GM15510 (cell line): ENCODE results near the gene CNOT4.

Experiments
- POLR2A ChIP-seq: IDR thresholded peaks from 3 replicates; pipeline ENCODE4 v1.6.1; 2011; ENCODE audit warnings: borderline replicate concordance; ENCODE audit not compliant: insufficient read length; ENCODE audit errors: extremely low read depth

The CNOT4 gene

GRCh38 chr7:135405969-135406368, 103.9 kb downstream of the CNOT4 start:
- no peak for TF ChIP-seq POLR2A

- TF ChIP-seq POLR2A: no peak
Measured at GRCh38 chr7:135403302-135403701, 106.6 kb downstream of the CNOT4 start.

GRCh38 chr7:135397689-135398088, 112.2 kb downstream of the CNOT4 start:
- TF ChIP-seq POLR2A: no peak

GRCh38 chr7:135392701-135393100, 117.2 kb downstream of the CNOT4 start:
- TF ChIP-seq POLR2A: no peak

GRCh38 chr7:135391514-135391913, 118.4 kb downstream of the CNOT4 start:
- TF ChIP-seq POLR2A: no peak

- no peak for TF ChIP-seq POLR2A
Measured at GRCh38 chr7:135390829-135391228, 119.1 kb downstream of the CNOT4 start.

GRCh38 chr7:135389971-135390370, 119.9 kb downstream of the CNOT4 start:
- no peak for TF ChIP-seq POLR2A

GRCh38 chr7:135388616-135389015, 121.3 kb downstream of the CNOT4 start:
- no peak for TF ChIP-seq POLR2A

GRCh38 chr7:135386776-135387175, 123.1 kb downstream of the CNOT4 start:
- no peak for TF ChIP-seq POLR2A

GRCh38 chr7:135386181-135386580, 123.7 kb downstream of the CNOT4 start:
- TF ChIP-seq POLR2A: no peak

GRCh38 chr7:135385209-135385608, 124.7 kb downstream of the CNOT4 start:
- TF ChIP-seq POLR2A: no peak

GRCh38 chr7:135383525-135384175, 126.3 kb downstream of the CNOT4 start:
- no peak for TF ChIP-seq POLR2A

- no peak for TF ChIP-seq POLR2A
Measured at GRCh38 chr7:135382173-135382572, 127.7 kb downstream of the CNOT4 start.

GRCh38 chr7:135381369-135381768, 128.5 kb downstream of the CNOT4 start:
- no peak for TF ChIP-seq POLR2A

GRCh38 chr7:135380351-135380750, 129.6 kb downstream of the CNOT4 start:
- TF ChIP-seq POLR2A: no peak

GRCh38 chr7:135377171-135377570, 132.7 kb downstream of the CNOT4 start:
- TF ChIP-seq POLR2A: no peak

GRCh38 chr7:135375908-135376699, 133.8 kb downstream of the CNOT4 start:
- TF ChIP-seq POLR2A: no peak

- no peak for TF ChIP-seq POLR2A
Measured at GRCh38 chr7:135374736-135375135, 135.2 kb downstream of the CNOT4 start.
